Activated CD4-positive, alpha-beta memory T cell treated with anti-CD3 and anti-CD28 coated beads for 36 hours (primary cell): ENCODE measurements around the gene VSNL1. TPM values are rescaled to one million over a fixed set of nuclear protein-coding genes. Genes with fewer than 3 reads are reported as not detected.

Source experiments
- CTCF ChIA-PET: fragments of 350-600 bp; sonication (Branson Sonifier 250); formaldehyde crosslinking; loops from one replicate; lab custom pipeline; 2021; ENCODE audit warnings: antibody characterized with exemption, inconsistent platforms; lab: Charles Lee
- POLR2A ChIA-PET: fragments of 350-600 bp; sonication (Branson Sonifier 250); formaldehyde crosslinking; loops from one replicate; lab custom pipeline; 2021; ENCODE audit warnings: antibody characterized with exemption; lab: Charles Lee
- DNase-seq: peaks from one replicate; pipeline ENCODE4 v3.0.0-alpha.2; 2020
- H3K27ac Mint-ChIP-seq: one replicate; pipeline ENCODE4 v1.8.0; 2021; ENCODE audit warnings: mixed read lengths
- H3K27me3 Mint-ChIP-seq: one replicate; pipeline ENCODE4 v1.8.0; 2021; ENCODE audit warnings: mixed read lengths
- H3K36me3 Mint-ChIP-seq: one replicate; pipeline ENCODE4 v1.8.0; 2021; ENCODE audit warnings: mixed read lengths
- H3K4me1 Mint-ChIP-seq: one replicate; pipeline ENCODE4 v1.8.0; 2021; ENCODE audit warnings: low read depth, mixed read lengths
- H3K4me3 Mint-ChIP-seq: one replicate; pipeline ENCODE4 v1.8.0; 2021; ENCODE audit warnings: mild to moderate bottlenecking, mixed read lengths
- H3K9me3 Mint-ChIP-seq: one replicate; pipeline ENCODE4 v1.8.0; 2021; ENCODE audit warnings: mixed read lengths
- intact Hi-C: fragments of 100-400 bp; cut with micrococcal nuclease; formaldehyde crosslinking; loops from one replicate; pipeline ENCODE4 v1.15.1; 2023
- total RNA-seq, 2 experiments: library from RNA; stranded (reverse); gene quantifications; one replicate each; pipeline ENCODE4 v1.2.3, GENCODE V29; 2021

VSNL1 gene
- total RNA-seq, 2 experiments from 2014 or later, result not detected

DNA sequence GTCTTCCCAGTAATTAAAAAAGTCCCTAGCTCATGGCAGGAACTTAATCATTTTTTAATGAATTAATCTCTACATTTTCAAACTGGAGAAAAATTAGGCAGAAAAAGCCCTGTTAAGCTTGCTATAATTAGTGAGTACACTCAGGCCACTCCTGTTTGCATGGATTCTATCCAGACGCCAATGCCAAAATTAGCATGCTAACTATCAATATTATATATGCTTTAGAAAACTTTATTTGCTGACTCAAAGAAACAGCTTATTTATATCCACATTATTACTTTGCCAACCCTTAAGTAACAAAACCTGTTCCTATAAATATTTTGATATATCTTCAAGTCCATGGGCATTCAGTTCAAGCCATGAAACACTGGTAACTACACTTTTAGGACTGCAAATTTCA is 122.2 kb downstream of the VSNL1 start:
- CTCF ChIA-PET, result interaction anchor here (6.5 to 12.1 kb wide), 2 partner anchors 8 to 17 kb away, joined by 39 to 85 read pairs; no protein-coding TSS in a partner anchor
- Mint-ChIP-seq H3K4me1 (peaks cover 13% of the 10 kb centered on the region), H3K36me3 (peaks cover 23% of the 10 kb centered on the region), H3K27ac (no peak overlapping the region), H3K4me3 (no peak overlapping the region), H3K27me3 (no peaks in the 10 kb centered on the region), H3K9me3 (no peaks in the 10 kb centered on the region)
- DNase-seq, result no peak
- intact Hi-C loops, result no loop called here
- POLR2A ChIA-PET, result no interaction called here

DNA sequence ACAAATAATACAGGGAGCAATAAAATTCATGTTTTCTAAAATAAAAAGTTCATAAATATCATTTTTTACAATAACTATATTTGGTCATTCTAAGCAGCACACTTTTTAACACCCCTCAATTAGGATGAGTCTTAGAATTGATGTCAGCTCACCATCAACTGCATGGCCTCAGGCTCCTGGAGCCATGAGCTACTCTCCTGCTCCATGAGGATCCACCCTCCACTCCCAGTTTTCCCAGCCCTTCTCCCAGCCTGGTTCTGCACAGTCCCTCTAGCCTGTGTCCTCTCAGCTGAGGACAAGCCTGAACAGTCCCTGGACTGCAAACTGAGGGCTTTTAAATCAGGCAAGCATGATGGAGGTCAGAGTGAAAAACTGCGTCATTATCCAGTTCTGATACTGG is 124.0 kb downstream of the VSNL1 start:
- no peaks in the 10 kb centered on the region for H3K9me3 Mint-ChIP-seq
- no peak for DNase-seq
- H3K36me3 Mint-ChIP-seq, result peaks cover 35% of the 10 kb centered on the region
- H3K27ac Mint-ChIP-seq, result no peak overlapping the region
- ChIA-PET CTCF (interaction anchor here (6.5 kb wide), 1 partner anchor 18 kb away, joined by 39 read pairs; no protein-coding TSS in a partner anchor), POLR2A (no interaction called here)
- intact Hi-C loops, result no loop called here
- no peaks in the 10 kb centered on the region for H3K27me3 Mint-ChIP-seq
- no peaks in the 10 kb centered on the region for H3K4me1 Mint-ChIP-seq
- H3K4me3 Mint-ChIP-seq, result no peak overlapping the region

- intact Hi-C loops, result no loop called here
- H3K36me3 Mint-ChIP-seq, result peaks cover 36% of the 10 kb centered on the region
- no peak overlapping the region for H3K4me3 Mint-ChIP-seq
- ChIA-PET POLR2A (no interaction called here), CTCF (interaction anchor here (6.0 to 6.5 kb wide), 2 partner anchors 11 to 22 kb away, joined by 39 to 85 read pairs; no protein-coding TSS in a partner anchor)
- DNase-seq, result no peak
- no peaks in the 10 kb centered on the region for H3K9me3 Mint-ChIP-seq
- H3K4me1 Mint-ChIP-seq, result peaks cover 9% of the 10 kb centered on the region
- no peak overlapping the region for H3K27ac Mint-ChIP-seq
- H3K27me3 Mint-ChIP-seq, result no peaks in the 10 kb centered on the region
Observed at GRCh38 chr2:17667898-17668297, 127.4 kb downstream of the VSNL1 start.

- Mint-ChIP-seq H3K27me3 (no peaks in the 10 kb centered on the region), H3K27ac (no peak overlapping the region), H3K9me3 (no peaks in the 10 kb centered on the region), H3K4me1 (peaks cover 14% of the 10 kb centered on the region), H3K36me3 (peaks cover 28% of the 10 kb centered on the region), H3K4me3 (no peak overlapping the region)
- POLR2A ChIA-PET, result interaction anchor here (1.4 kb wide), 1 partner anchor 27 kb away, joined by 3 read pairs; no protein-coding TSS in a partner anchor
- CTCF ChIA-PET, result interaction anchor here (0.6 to 6.0 kb wide), 3 partner anchors 16 to 39 kb away, joined by 3 to 131 read pairs (median 85); no protein-coding TSS in a partner anchor
- intact Hi-C loops, result loop anchor here (1.0 to 5.0 kb wide), 2 partner anchors 14 to 80 kb away; partner anchors contain the start of genes GEN1 and SMC6
- no peak for DNase-seq
Observed at GRCh38 chr2:17672583-17673317, 132.3 kb downstream of the VSNL1 start.

DNA sequence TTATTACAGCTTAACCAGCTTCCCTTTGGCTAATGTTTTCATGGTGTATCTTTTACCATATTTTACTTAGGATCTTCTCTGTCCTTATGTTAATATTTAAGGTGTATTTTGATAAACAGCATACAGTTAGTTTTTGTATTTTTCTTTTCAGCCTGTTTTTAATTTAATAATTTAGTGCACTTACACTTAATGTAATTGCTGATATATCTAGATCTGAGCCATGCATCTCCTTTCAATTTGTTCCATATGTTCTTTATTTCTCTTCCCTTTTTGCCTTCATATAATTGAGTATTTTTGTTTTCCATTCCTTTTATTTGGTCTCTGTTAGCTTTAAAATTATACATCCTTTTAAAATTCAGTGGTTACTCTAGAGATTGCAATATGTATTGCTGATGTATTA is 134.3 kb downstream of the VSNL1 start:
- POLR2A ChIA-PET, result no interaction called here
- intact Hi-C loops, result loop anchor here (5.0 kb wide), 1 partner anchor 77 kb away; the partner anchor contains the start of genes GEN1 and SMC6
- no peaks in the 10 kb centered on the region for H3K9me3 Mint-ChIP-seq
- peaks cover 23% of the 10 kb centered on the region for H3K36me3 Mint-ChIP-seq
- no peak for DNase-seq
- H3K4me1 Mint-ChIP-seq, result peaks cover 14% of the 10 kb centered on the region
- CTCF ChIA-PET, result interaction anchor here (0.7 to 1.6 kb wide), 3 partner anchors 16 to 114 kb away, joined by 3 to 6 read pairs (median 4); no protein-coding TSS in a partner anchor
- H3K4me3 Mint-ChIP-seq, result no peak overlapping the region
- no peak overlapping the region for H3K27ac Mint-ChIP-seq
- H3K27me3 Mint-ChIP-seq, result no peaks in the 10 kb centered on the region

- CTCF ChIA-PET, result interaction anchor here (2.6 kb wide), 1 partner anchor 9 kb away, joined by 15 read pairs; no protein-coding TSS in a partner anchor
- Mint-ChIP-seq H3K27ac (no peak overlapping the region), H3K4me3 (no peak overlapping the region), H3K36me3 (peaks cover 42% of the 10 kb centered on the region), H3K9me3 (no peaks in the 10 kb centered on the region), H3K27me3 (no peaks in the 10 kb centered on the region), H3K4me1 (no peaks in the 10 kb centered on the region)
- DNase-seq, result no peak
- intact Hi-C loops, result no loop called here
- POLR2A ChIA-PET, result no interaction called here
Observed at GRCh38 chr2:17680119-17680518, 139.6 kb downstream of the VSNL1 start.

DNA sequence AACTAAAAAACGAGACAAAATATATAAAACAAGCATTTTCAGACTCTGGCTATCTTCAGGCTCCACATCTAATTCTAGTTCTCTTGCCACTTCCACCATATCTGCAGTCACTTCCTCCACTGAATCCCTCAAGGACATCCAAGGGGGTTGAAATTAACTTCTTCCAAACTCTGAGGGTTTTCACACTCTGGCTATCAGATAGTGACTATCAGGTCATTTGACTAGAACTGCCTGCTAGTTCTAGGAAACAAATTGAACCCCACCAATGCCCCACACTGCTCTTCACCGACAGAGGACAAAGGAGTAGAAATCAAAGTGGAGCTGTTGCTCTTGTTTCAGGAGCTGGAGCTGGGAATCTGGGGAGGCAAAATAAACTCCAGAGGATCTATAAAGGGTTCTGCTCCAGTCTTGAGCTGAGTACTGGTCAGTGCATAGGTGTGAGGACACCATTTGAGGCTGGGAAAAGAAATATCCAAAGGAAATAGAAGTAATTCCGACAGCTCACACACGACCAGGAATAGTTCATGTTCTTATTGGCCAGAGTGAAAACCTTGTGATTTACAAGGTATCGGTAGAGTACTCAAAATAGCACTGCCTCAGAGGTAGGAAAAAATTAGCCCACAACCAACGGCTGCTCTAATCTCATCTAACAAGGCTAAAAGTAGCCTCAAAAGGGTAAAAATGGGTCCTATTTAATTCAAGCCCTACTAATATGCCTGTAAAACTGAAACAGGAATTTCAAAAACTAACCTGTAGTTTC is 141.8 kb downstream of the VSNL1 start:
- H3K4me1 Mint-ChIP-seq, result no peaks in the 10 kb centered on the region

DNA sequence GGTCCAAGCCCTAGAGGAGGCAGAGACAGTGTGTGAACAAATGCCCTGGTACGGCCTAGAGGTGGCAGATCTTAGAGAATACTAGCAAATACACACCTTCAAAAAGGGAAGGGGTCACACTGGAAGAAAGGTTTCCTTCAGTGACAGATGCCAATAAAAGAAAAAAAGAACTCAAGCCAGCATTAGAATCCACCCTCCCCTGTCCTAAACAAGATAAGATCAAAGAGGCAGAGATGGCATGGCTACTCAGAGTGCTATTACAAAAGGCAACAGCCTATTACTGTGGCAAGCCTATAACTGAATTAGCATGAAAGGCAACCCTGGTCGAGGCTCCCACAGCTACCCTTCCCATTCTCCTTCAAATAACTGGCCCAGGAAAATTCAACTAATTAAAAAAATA is 143.5 kb downstream of the VSNL1 start:
- ChIA-PET CTCF (no interaction called here), POLR2A (no interaction called here)
- H3K27ac Mint-ChIP-seq, result no peak overlapping the region
- intact Hi-C loops, result no loop called here
- H3K27me3 Mint-ChIP-seq, result no peaks in the 10 kb centered on the region
- H3K36me3 Mint-ChIP-seq, result peaks cover 50% of the 10 kb centered on the region
- H3K9me3 Mint-ChIP-seq, result no peaks in the 10 kb centered on the region
- no peaks in the 10 kb centered on the region for H3K4me1 Mint-ChIP-seq
- no peak for DNase-seq
- H3K4me3 Mint-ChIP-seq, result no peak overlapping the region

More for the DNA sequence above, 141.8 kb downstream of the VSNL1 start:
- no peak for DNase-seq
- no peak overlapping the region for H3K4me3 Mint-ChIP-seq
- ChIA-PET CTCF (interaction anchor here (1.3 to 1.9 kb wide), 2 partner anchors 11 to 38 kb away, joined by 4 to 10 read pairs; no protein-coding TSS in a partner anchor), POLR2A (no interaction called here)
- H3K27ac Mint-ChIP-seq, result no peak overlapping the region
- intact Hi-C loops, result no loop called here
- peaks cover 44% of the 10 kb centered on the region for H3K36me3 Mint-ChIP-seq
- H3K9me3 Mint-ChIP-seq, result no peaks in the 10 kb centered on the region
- H3K27me3 Mint-ChIP-seq, result no peaks in the 10 kb centered on the region

GRCh38 chr2:17688600-17688999 is 148.1 kb downstream of the VSNL1 start:
- no peak overlapping the region for H3K4me3 Mint-ChIP-seq
- CTCF ChIA-PET, result no interaction called here
- POLR2A ChIA-PET, result no interaction called here
- no peaks in the 10 kb centered on the region for H3K27me3 Mint-ChIP-seq
- no peaks in the 10 kb centered on the region for H3K4me1 Mint-ChIP-seq
- DNase-seq, result no peak
- H3K9me3 Mint-ChIP-seq, result no peaks in the 10 kb centered on the region
- no peak overlapping the region for H3K27ac Mint-ChIP-seq
- H3K36me3 Mint-ChIP-seq, result peaks cover 52% of the 10 kb centered on the region
- intact Hi-C loops, result no loop called here

GRCh38 chr2:17689010-17689409 is 148.5 kb downstream of the VSNL1 start:
- Mint-ChIP-seq H3K4me1 (no peaks in the 10 kb centered on the region), H3K27me3 (no peaks in the 10 kb centered on the region), H3K36me3 (peaks cover 50% of the 10 kb centered on the region), H3K27ac (no peak overlapping the region), H3K9me3 (no peaks in the 10 kb centered on the region), H3K4me3 (no peak overlapping the region)
- ChIA-PET POLR2A (no interaction called here), CTCF (no interaction called here)
- DNase-seq, result no peak
- intact Hi-C loops, result no loop called here

DNA sequence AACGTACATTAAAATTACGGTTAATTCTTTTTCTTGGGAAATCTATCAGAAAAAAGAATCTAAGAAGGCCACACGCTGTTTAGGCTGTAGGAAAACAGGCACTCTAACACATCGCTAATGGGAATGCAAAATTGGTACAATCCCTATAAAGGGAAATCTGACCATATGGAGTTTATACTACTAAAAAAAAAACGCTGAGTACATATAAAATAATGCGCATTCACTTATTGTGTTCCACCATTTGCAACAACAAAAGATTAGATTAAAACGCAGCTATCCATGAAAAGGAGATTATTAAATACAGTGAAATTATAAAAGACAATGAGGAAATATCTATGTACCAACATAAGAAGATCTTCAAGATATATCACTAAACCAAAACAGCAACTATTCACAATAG is 150.3 kb downstream of the VSNL1 start:
- DNase-seq, result no peak
- no peaks in the 10 kb centered on the region for H3K9me3 Mint-ChIP-seq
- peaks cover 52% of the 10 kb centered on the region for H3K36me3 Mint-ChIP-seq
- H3K4me1 Mint-ChIP-seq, result no peaks in the 10 kb centered on the region
- H3K27me3 Mint-ChIP-seq, result no peaks in the 10 kb centered on the region
- ChIA-PET POLR2A (no interaction called here), CTCF (no interaction called here)
- intact Hi-C loops, result no loop called here
- no peak overlapping the region for H3K4me3 Mint-ChIP-seq
- no peak overlapping the region for H3K27ac Mint-ChIP-seq
